NCI-H187 treated with DMSO at 0.1 percent for 48 hours (cell line): Measurements from ENCODE around the gene ZBTB12.

ENCODE experiments used
- DNase-seq: peaks from one replicate; lab custom pipeline; 2025; lab: John Stamatoyannopoulos, UW

The ZBTB12 gene

DNA sequence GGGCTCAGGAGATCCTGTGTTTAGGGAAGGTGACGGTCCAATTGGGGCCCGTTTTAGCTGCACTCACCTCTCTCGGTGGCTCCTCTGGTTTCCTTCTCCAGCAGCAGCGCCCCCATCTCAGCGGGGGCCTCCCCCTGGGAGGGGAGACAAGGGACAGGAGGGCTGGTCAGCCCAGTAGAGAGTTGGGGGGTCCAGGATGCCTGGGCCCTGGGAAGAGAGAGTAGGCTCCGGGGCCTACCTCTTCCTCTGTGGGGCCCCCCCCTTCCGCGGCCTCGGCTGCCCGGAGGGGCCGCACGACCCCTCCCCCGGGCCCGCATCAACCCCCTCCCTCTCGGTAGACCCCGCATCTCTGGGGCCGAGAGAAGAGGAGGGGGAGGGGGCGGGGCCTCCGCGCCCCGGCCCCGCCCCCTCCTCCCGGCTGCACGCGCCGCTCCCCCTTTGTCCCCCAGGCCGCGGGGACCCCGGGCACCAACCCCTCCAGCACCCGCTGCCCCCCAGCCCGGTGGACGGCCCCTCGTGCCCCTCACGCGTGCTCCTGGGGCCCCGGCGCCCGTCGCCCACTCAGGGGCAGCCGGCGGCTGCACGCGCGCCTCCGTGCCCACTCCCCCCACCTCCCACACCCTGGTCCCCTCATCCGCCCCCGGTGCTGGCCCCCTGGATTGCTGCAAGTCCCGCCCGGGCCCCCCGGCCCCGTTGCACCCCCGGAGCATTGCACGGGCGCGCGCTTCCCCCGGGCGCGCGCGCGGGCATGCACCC, 4.9 kb downstream of the ZBTB12 start:
- no peak for DNase-seq

DNA sequence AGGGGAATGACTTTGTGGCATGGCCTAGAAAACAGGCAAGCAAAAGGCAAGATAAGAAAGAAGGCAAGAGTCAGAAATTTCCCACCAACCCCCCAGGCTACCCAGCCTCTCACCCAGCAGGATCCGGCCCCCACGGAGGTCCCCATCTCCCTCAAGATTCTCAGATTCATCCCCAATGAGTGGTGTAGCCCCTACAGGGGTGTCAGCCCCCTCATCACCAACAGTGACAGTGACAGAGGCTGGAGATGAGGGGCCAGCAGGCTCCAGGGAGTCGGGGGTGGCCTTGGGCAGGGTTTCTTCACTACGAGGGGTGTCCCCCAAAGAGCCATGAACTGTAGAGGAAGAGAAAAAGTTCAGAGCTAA, 5.4 kb downstream of the ZBTB12 start:
- no peak for DNase-seq

DNA sequence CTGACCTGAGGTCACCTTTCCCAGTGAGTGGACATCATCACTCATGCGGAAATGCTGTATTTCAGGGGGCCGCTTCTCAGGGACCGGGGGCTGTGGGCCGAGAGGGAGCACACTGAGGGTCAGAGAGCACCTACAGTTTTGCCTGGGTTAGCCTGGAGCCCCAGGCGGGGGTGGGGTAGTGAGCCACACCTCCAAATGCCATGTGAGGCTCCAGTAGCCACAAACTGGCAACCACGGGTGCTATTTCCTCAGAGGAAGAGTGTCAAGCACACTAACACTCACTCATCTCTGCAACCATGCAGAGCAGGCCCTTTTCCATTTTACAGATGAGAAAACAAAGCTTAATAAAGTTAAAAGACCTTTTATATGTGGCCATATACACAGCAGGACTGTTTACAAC, 9.1 kb downstream of the ZBTB12 start:
- DNase-seq: no peak

DNA sequence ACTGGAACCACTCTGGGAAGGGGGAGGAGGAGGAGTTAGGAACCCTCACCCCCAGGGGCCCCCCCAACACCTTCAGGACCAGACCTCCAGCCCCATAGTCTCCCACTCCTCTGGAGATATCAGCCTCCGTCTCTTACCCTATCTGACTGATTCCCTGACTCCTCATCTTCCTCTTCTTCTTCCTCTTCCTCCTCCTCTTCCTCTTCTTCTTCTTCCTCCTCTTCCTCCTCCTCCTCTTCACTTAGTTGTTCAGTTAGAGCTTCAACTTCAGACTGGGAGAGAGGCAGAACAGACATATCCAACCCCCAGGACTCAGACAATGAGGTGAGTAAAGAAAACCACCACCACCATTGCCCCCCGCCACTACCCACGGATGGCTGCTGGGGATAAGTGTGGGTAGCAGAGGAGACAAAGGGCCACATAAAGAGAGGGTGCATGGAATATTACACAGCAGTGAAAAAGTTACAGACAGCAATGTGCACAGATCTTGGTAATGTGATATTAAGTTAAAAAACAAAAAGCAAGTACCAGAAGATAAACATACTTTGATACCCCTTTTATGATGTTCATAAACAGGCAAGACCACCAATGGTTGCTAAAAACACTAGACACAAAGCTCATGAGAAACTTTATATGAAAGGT, 12.4 kb downstream of the ZBTB12 start:
- DNase-seq: no peak

DNA sequence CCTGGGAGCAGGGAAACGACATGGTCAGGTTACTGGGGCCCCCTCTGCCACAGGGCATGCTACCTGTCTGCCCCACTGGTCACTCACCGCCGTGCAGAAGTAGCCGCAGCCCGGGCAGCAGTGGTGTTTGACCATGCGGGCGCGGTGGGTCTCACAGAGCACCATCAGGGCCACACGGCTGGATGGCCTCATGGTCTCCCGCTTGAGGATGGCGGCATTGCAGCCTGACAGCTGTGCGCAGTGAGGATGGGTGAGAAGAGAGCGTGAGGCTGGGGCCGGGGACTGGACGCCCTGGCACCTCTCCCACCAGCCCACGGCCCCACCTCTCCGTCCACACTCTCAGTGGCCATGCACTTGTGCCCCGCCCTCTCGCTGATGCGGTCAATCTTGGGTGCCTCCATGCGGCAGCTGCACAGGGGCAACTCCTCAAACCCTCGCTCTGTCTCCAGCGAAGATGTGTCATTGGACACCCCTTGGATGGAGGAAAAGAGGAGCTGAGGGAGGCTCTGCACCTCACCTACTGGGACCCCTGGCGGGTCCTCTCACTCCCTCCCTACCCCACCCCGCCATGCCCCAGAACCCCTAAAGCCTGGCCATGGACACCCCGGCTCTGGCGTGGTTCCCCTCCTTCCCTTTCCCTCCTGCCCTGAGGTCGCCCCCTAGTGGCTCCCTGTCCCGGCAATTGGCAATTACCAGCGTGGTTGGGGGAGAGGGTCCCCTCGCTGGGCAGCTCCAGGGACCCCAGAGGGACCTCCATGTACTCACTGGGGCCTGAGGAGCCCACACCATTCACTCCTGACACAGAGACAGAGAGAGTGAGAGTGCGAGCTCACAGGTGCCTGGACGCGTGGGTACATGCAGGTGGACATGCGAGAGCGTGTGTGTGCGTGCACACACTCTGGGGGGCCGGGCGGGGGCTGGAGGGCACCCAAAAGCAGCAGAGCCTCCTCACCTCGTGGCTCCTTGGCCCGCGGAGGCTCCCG, 13.3 kb downstream of the ZBTB12 start:
- no peak for DNase-seq

DNA sequence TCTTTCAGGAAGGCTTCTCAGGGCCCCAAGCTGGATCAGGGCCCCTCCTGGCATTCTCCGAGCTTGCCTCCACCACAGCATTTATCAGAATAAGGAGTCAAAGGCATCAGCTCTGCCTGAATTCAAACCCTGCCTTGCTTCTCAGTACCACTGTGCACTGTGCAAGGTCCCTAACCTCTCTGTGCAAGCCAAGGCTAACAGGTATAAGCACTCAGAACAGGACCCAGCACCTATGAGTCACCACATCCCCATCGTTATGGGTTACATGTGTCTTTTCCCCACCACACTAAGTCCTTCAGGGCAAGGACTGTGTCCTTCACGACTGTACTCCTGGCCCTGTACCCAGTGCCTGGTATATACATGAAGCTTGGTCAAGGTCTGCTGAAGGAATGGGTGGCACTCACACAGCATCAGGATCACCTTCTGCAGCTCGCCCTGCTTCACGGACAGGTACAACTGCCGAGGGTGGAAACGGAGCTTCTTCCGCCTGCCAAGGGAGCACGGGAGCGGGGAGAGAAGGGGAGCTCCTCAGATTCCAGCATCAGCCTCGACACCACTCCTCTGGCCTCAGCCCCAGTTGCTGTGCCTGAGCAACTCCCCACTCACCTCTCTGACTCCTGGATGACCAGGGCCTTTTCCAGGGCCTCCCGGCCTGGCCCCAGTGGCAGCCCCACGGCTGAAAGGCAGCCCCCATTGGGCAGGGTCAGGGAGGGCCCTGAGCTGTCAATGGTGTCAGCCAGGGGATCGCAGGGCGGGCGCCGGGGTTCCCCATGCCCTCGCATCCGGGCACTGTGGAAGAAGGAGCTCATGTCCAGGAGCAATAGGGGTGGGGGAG, 14.5 kb downstream of the ZBTB12 start:
- DNase-seq: no peak

DNA sequence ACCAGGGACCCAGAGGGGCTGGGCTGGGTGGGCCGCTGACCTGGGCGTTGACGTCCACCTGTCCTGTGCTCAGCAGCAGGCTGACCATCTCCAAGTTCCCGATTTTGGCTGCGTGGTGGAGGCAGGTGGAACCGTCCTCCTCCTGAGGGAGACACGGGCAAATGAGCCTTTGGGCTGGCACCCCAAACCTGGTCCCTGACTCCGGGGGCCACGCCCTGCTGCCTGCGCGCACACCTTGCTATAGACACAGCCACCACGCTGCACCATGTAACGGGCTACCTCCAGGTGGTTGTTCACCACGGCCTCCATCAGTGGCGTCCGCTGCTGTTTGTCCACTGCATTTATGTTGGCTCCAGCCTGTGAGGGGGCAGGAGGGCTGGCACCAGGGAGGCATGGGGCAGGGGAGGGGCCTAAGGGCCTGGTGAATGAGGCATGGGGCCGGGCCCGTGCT, 15.3 kb downstream of the ZBTB12 start:
- DNase-seq: no peak

DNA sequence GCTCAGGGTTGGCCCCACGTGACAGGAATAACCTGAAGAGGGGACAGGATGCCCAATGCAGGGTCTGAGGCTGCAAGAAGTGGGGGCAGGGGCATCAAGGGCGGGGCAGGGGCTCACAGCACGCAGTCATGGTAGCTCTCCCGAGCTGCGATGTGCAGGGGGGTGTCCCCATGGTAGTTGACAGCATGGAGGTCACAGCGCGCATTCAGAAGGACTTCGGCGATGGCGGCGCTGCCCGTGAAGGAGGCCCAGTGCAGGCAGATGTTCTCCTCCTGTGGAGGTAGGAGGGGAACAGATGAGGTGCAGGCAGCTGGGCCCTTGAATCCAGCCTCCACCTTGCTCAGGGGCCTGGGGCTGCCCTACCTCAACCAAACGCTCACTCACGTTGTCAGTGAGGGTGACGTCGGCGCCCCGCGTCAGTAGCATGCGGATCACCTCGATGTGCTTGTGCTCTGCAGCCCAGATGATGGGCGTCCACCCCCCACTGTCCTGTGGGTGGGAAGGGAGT, 17.3 kb downstream of the ZBTB12 start:
- no peak for DNase-seq

DNA sequence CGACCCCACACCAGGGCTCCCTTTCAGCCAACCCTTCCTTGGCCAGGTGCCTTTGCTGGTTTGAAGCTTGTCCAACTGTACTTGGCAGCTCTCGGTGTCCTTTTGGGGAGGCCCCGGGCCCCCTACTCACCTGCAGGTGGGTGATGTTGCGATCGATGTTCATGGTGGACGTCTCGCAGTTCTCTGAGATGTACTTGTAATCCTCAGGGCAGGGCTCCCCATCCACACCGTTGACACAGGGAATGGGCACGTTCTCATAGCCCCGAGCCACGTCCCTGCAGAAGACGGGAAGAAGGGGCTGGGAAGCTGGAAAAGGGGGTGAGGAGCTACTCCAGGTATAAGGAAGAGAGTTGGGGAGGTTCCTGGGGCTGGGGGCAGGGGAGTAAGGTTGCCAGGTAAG, 18.2 kb downstream of the ZBTB12 start:
- DNase-seq: no peak

DNA sequence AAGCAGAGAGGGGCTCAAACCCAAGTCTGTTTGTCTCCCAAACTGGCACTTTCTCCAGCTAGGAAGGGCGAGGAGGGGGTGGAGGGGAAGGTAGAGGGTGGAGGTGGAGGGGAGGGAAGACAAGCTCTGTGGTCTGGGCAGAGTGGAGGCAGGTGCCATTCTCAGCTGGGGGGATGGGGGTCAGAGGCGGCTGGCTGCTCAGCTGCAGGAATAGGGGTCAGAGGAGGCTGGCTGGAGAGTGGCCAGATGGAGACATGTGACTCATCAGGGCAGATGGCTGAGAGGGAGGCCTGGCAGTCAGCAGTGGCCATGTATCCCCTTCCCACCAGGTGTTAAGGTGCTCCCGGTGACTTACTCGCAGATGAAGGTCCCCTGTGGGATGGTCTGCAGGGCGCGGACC, 19.5 kb downstream of the ZBTB12 start:
- no peak for DNase-seq

DNA sequence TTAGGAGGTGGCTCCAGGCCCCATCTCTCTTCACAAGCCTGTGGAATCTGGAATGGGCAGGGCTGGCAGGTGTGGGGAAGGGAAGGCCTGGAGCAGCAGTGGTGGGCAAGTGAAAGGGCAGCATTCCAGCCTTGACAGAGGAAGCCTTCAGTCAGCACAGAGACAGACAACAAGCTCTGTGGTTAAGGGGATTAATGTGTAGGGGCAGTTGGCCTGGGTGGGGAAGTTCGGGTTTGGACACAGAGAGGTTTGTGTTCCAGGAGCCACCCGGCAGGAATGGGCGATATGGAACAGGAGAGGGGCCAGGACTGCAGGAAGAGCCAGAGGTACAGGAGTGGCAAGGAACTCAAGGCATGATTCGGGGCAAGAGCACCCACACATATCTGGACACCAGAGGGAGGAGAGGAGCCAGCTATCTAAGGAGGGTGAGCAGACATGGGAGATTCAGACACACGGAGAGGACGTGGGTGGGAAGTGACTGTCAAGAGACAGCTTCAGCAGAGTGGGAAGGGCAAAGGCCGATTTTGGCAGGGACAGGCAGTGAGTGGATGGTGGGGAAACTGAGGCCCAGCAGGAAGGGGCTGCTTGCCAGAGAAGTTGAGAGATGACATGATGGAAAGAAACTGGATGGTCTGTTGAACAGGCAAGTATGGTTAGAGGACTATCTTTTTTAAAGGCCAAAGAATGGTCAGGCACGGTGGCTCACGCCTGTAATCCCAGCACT, 20.6 kb downstream of the ZBTB12 start:
- no peak for DNase-seq

DNA sequence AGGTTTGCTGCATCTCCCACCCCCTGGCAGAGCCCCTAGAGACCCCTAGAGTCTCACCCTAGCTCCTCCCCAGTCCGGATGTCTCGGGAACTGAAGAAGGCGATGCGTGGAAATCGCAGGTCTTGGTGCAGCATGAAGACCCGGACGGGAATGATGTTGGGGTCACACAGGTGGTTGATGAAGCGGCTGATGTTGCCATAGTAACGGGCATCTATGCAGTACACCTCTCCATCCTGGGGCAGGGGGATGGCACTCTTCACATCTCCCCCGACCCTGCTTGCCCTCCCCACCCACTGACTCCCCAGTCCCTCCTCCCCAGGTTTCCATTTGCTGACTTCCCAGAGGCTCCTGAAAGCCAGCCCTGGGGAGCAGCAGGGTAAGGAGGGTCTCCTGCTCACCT, 21.3 kb downstream of the ZBTB12 start:
- no peak for DNase-seq

DNA sequence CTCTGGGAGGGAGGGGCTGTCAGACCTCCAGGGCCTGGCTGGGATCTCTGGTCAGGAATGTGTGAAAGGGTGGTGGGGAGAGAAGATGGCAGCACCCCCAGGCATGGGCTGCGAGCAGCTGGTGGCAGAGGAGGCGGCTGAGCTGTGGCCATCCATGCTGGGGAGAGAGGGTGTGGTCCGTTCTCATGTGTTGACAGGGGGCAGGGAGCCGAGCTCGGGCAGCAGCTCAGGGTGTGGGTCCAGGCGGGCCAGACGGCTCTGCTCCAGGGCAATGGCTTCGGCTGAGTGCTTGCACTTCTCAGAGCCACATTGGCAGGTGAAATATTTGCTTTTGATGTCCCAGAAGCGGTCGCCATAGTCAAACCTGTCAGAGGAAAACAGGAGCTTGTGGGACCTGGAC, 22.0 kb downstream of the ZBTB12 start:
- no peak for DNase-seq

DNA sequence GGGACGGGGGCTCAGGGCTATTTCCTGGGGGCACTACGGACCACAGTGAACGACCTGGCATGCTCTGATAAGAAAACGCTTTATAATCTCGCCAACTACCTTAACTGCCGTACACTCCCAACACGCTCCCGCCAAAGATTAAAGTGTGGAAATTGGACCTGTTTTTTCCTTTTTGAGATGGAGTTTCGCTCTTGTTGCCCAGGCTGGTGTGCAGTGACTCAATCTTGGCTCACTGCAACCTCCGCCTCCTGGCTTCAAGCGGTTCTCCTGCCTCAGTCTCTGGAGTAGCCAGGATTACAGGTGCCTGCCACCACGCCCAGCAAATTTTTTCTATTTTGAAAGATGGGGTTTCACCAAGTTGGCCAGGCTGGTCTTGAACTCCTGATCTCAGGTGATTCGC, 22.7 kb downstream of the ZBTB12 start:
- DNase-seq: no peak

DNA sequence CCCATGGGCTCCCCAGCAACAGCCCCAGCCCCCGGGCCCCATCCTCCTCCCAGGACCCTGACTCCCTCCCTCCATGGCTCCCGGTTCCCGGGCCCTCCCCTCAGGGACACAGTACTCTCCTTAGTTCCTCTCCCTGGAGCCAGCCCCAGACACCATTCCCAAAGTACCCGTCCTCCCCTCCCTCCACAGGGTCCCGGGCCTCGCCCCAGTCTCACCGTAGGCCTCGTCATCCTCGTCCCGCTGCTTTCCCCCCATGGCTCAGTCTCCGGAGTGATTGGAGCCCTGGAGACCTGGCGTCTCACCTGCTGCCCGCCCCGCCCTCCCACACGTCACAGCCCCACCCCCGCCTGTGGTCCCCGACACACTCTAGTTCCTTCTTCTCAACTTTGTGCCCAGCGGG, 23.2 kb downstream of the ZBTB12 start, which contains the start of gene SLC44A4:
SLC44A4 (minus strand) TSS at position 272 of the 400 bp plus-strand sequence; CDS start at position 255, 17 bp downstream.
- no peak for DNase-seq

DNA sequence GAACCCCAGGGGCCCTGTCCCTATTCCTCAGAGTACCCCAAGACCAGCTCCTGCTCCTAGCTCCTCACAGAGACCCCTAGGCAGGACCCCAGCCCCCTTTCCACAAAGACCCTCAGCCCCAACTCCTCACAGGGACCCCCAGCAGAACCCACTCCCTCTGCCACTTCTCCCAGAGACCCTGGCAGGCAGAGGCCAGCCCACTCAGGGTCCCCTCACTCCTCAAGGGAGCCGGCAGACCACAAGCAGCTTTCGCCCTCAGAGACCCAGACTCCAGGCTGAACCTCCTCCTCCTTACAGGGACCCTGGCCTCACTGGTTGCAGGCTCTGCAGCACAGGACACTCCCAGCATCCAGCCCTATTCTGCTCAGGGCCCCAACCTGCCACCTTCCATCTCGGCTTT, 23.7 kb downstream of the ZBTB12 start:
- DNase-seq: no peak

DNA sequence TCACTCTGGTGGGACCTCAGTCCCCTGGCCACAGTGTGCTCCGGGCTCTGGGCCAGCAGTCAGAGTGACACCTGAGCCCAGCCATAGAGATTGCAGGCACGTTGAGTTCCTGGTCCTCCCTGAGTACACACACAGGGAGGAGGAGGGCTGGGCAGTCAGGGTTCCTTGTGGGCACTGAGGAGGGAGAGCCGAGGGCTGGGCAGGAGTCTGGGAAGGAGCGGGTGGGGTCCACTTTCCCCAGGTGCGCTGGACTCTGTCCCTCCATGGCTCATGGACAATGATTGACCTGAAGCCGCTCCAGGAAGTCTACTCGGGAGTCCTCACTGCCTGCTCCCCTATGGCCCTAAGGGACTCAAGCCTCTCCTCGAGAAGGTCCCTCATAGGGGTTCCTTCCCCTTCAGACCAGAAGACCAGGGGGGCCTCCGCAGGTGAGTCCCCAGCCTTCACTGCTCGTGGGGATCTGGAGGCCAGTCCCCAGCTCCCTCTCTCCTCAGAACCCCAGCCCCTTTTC, 24.2 kb downstream of the ZBTB12 start:
- no peak for DNase-seq

DNA sequence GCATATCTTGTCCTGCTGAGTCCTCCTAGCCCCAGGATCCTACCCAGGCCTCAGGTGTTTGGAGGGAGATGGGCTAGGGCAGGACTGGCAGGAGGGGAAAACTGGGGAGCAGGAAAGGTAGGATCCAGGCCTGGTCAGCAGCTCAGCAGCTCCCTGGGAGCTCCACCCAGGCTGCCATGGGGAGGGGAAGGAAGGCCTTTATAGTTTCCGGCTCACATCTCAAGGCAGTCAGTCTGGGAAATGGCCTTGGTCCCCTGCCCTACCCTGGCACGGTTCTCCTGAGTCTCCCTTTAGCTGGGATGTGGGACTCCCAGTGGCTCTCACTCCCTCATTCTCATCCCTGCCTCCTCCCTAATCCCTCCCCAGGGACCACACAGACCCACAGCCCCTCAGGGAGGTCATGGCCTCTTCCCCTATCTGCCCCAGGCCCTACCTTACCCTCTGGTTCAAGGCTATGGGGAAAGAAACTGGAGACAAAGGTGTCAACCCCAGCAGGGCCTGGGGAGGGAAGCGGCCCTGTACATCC, 24.7 kb downstream of the ZBTB12 start:
- DNase-seq: no peak

DNA sequence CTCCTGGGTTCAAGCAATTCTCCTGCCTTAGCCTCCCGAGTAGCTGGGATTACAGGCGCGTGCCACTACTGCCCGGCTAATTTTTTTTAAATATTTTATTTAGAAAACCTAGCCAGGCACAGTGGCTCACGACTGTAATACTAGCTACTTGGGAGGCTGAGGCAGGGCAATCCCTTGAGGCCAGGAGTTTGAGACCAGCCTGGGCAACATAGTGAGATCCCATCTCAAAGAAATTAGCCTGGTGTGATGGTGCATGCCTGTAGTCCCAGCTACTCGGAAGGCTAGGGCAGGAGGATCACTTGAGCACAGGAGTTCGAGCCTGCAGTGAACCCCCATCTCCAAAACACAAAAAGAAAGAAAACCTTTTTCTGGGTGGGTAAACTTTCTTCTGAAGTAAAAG, 25.5 kb downstream of the ZBTB12 start:
- no peak for DNase-seq

DNA sequence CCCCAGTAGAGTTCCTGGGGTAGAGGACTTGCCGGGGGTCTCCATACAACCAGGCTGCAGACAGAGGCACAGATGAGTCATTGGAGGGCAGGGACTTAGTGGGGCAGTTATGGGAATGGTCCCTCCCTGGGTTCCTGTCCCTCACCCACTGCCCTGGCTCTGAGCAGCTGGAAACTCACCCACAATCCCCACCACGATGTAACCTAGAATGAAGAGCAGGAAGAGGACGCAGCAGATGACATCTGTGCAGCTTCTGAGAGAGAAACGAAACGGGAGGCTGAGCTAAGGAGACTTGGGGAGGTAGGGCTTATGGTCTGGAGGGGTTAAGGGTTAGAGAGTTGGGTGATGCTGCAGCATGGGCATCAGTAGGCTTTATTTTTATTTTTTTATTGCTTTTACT, 26.0 kb downstream of the ZBTB12 start:
- DNase-seq: no peak
